ENCODE data around the gene FLYWCH1.

GRCh38 chr16:2933701-2934100, 22.0 kb downstream of the FLYWCH1 start:
- TF ChIP-seq CTCF (IDR thresholded peaks at IDR 0.05) (no peak), POLR2AphosphoS5 (IDR thresholded peaks at IDR 0.05) (no peak), POLR2A (IDR thresholded peaks at IDR 0.05; ENCODE audit: low read depth) (no peak), EP300 (IDR thresholded peaks at IDR 0.05) (no peak)
